Measurements from ENCODE around the gene NTF3. TPM values are rescaled to one million over a fixed set of nuclear protein-coding genes. Genes with fewer than 3 reads are reported as not detected.

Gene NTF3
- total and polyA plus RNA-seq, 2 of the 8 experiments (the other 6 are each of a cell fraction or from before 2014, with no cell fraction given) = 1.4 to 2.3 TPM

DNA sequence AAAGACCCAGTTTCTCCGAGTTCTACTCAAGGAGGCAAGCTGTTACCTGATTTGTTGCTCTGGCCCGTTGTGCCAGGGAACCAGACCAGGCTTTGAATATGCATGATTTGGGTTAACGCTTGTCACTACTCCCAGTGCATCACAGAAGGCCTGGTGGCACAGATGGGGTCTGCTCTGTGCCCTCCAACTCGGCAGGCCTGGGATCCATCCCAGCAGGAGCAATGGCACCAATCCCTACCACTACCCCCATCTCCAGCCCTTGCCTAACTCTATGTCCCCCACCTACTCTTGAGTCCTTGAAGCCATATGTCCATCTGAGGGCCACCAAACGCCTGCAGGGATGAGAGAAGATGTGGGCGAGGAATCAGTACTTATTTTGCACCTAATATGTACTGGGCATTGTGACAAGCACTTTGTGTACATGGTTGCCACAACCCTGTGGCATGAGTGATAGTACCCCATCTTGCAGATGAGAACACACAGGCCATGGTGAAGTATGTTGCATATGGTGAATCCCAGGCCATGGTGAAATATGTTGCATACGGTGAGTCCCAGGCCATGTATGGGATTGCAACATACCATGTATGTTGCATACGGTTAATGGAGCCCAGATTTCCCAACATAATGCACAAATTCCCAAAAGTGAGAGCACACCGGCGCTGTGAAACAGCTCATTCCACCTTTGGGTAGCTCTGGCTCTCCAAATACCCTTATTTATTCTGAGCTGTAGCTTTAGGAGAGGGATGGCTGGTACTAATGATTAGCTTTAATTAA, 102.7 kb downstream of the NTF3 start:
- Histone ChIP-seq H3K36me3 (ENCODE audit: control insufficient read depth in 2 of 4, insufficient read depth in 4 of 4, low read length in 3 of 4) (no peaks in the 10 kb centered on the region), H2AFZ (ENCODE audit: low read length) (no peak overlapping the region), H3K14ac (ENCODE audit: insufficient read length) (no peak overlapping the region), H4K5ac (ENCODE audit: insufficient read length, low read depth, low read length) (no peak overlapping the region), H2BK12ac (ENCODE audit: low read depth, low read length) (no peak overlapping the region), H2AK5ac (ENCODE audit: low read depth, low read length) (no peak overlapping the region), H2BK5ac (ENCODE audit: low read depth, low read length) (no peak overlapping the region), H3K18ac (ENCODE audit: extremely low read depth, low read length) (no peak overlapping the region), H3K79me2 (ENCODE audit: control insufficient read depth in 1 of 2, insufficient read depth in 2 of 2, low read length in 2 of 2) (no peaks in the 10 kb centered on the region), H2BK120ac (replicated peaks; ENCODE audit: low read depth, low read length) (no peak overlapping the region), H3K56ac (replicated peaks; ENCODE audit: insufficient read length, low read depth, low read length) (no peak overlapping the region), H2BK20ac (ENCODE audit: low read length) (no peak overlapping the region), H4K91ac (replicated peaks; ENCODE audit: insufficient read length, low read length) (no peak overlapping the region), H3K9me3 (ENCODE audit: insufficient read depth in 2 of 2, low read depth in 1 of 2, low read length in 1 of 2) (no peaks in the 10 kb centered on the region), H3K27ac (ENCODE audit: low read depth, low read length) (no peak overlapping the region), H3K79me1 (ENCODE audit: low read depth, low read length) (no peaks in the 10 kb centered on the region), H3K27me3 (replicated peaks in 1 of 4; ENCODE audit: control insufficient read depth in 3 of 4, extremely low read depth in 1 of 4, insufficient read depth in 3 of 4, low read length in 3 of 4) (peaks cover 0 to 2% (median 0%) of the 10 kb centered on the region in 4 experiments; a peak in 2 of 7 replicates), H2BK15ac (ENCODE audit: low read length) (no peak overlapping the region), H3K4me1 (replicated peaks in 1 of 4; ENCODE audit: control insufficient read depth in 3 of 4, insufficient read depth in 4 of 4, low read length in 3 of 4) (peaks cover 0 to 10% (median 2%) of the 10 kb centered on the region in 4 experiments; a peak in 2 of 7 replicates), H4K20me1 (replicated peaks in 1 of 2; ENCODE audit: control insufficient read depth in 1 of 2, insufficient read depth in 2 of 2, low read length in 2 of 2) (no peaks in the 10 kb centered on the region), H3K23me2 (ENCODE audit: low read depth, low read length) (no peaks in the 10 kb centered on the region), H3K9ac (replicated peaks in 1 of 4; ENCODE audit: extremely low read depth in 1 of 4, low read depth in 3 of 4, low read length in 3 of 4) (no peak overlapping the region; a peak in 1 of 7 replicates), H3K4me3 (ENCODE audit: extremely low read depth in 1 of 4, insufficient read depth in 2 of 4, low read depth in 3 of 4, low read length in 4 of 4) (no peak overlapping the region), H3K23ac (ENCODE audit: insufficient read length) (no peak overlapping the region), H3K4me2 (ENCODE audit: insufficient read depth in 1 of 2, low read depth in 2 of 2, low read length in 2 of 2) (no peak overlapping the region), H3K4ac (replicated peaks; ENCODE audit: insufficient read length, low read depth, low read length) (no peak overlapping the region), H4K8ac (ENCODE audit: extremely low read depth, insufficient read depth, low read length) (no peak overlapping the region)
- ChIA-PET CTCF (ENCODE audit: partially characterized antibody) (interaction anchor here (1.0 kb wide), 1 partner anchor 10 kb away, joined by 3 read pairs; no protein-coding TSS in a partner anchor), POLR2A (ENCODE audit: partially characterized antibody) (no interaction called here)
- 90% methylated on average over 10 of the region's 10 CpGs; no CpG with 5 or more reads in 1 of the 2 experiments for WGBS, 2 experiments (ENCODE audit: extremely low coverage in 1 of 2, insufficient coverage in 1 of 2, insufficient read length in 1 of 2, insufficient replicate concordance in 2 of 2, low coverage in 1 of 2, low lambda C conversion rate in 2 of 2, missing lambda C conversion rate in 1 of 2)
- DNase-seq (ENCODE audit: low read depth in 1 of 2, low spot score in 2 of 2) (no peak), FAIRE-seq (no peak)
- TF ChIP-seq SP2 (IDR thresholded peaks at IDR 0.05; ENCODE audit: low read length) (no peak), CTCF (IDR thresholded peaks at IDR 0.05; ENCODE audit: control extremely low read depth in 1 of 3, insufficient read depth in 1 of 3, low read depth in 1 of 3, low read length in 3 of 3) (no peak), EGR1 (IDR thresholded peaks at IDR 0.05; ENCODE audit: borderline replicate concordance, low read depth, low read length) (no peak), ASH2L (IDR thresholded peaks at IDR 0.05; ENCODE audit: low read length) (no peak), KDM5A (IDR thresholded peaks at IDR 0.05; ENCODE audit: low read length) (no peak), RNF2 (IDR thresholded peaks at IDR 0.05; ENCODE audit: borderline replicate concordance, low read depth, low read length, missing control alignments, poor library complexity, severe bottlenecking) (no peak), EP300 (IDR thresholded peaks at IDR 0.05; ENCODE audit: borderline replicate concordance in 1 of 2, low read depth in 2 of 2, low read length in 2 of 2) (no peak), YY1 (IDR thresholded peaks at IDR 0.05; ENCODE audit: low read depth, low read length) (no peak), SIN3A (conservative IDR thresholded peaks at IDR 0.05 in 1 of 2, IDR thresholded peaks at IDR 0.05 in 1 of 2; ENCODE audit: low read depth in 1 of 2, low read length in 2 of 2) (no peak)
